DND-41 (cell line): ENCODE data around the gene PCDHGA10.

Experiments used
- ATAC-seq: fragments of 200-7000 bp; cut with Tn5 transposase; 3 replicates; pipeline ENCODE4 v1.9.1; 2021; ENCODE audit warnings: low read depth; ENCODE audit not compliant: insufficient read depth
- DNase-seq: peaks from one replicate; pipeline ENCODE4 v3.0.0-alpha.2; 2020
- H2AFZ ChIP-seq: 2 replicates; pipeline ENCODE4 v1.6.0; 2012; ENCODE audit warnings: low read depth, low read length
- H3K27ac ChIP-seq: 2 replicates; pipeline ENCODE4 v1.5.1; 2012; ENCODE audit warnings: low read length, inconsistent platforms
- H3K27me3 ChIP-seq: fragments of 200-600 bp; sonication (generic); 2 replicates; pipeline ENCODE4 v1.6.0; 2012; ENCODE audit warnings: low read length, mild to moderate bottlenecking, inconsistent platforms; ENCODE audit not compliant: insufficient read depth, poor library complexity
- H3K36me3 ChIP-seq: 2 replicates; pipeline ENCODE4 v1.5.1; 2012; ENCODE audit warnings: low read length, inconsistent platforms; ENCODE audit not compliant: insufficient read depth
- H3K4me1 ChIP-seq: 2 replicates; pipeline ENCODE4 v1.5.1; 2012; ENCODE audit warnings: mild to moderate bottlenecking, low read length; ENCODE audit not compliant: insufficient read depth
- H3K4me2 ChIP-seq: 2 replicates; pipeline ENCODE4 v1.6.0; 2012; ENCODE audit warnings: mild to moderate bottlenecking, moderate library complexity, low read length, inconsistent platforms; ENCODE audit not compliant: insufficient read depth
- H3K4me3 ChIP-seq, 2 experiments: fragments of 200-600 bp in 1 of 2; shearing (Covaris generic) in 1 of 2; 2 replicates each; pipeline ENCODE4 v1.5.1; 2012 to 2016; ENCODE audit warnings: inconsistent platforms in 2 of 2, low read length in 2 of 2, mild to moderate bottlenecking in 2 of 2, low read depth in 1 of 2, moderate library complexity in 1 of 2
- H3K79me2 ChIP-seq: 2 replicates; pipeline ENCODE4 v1.6.0; 2012; ENCODE audit warnings: low read length, inconsistent platforms; ENCODE audit not compliant: insufficient read depth
- H3K9ac ChIP-seq: 2 replicates; pipeline ENCODE4 v1.6.0; 2012; ENCODE audit warnings: low read depth, mild to moderate bottlenecking, inconsistent platforms, low read length, moderate library complexity
- H3K9me3 ChIP-seq: 2 replicates; pipeline ENCODE4 v1.5.1; 2012; ENCODE audit warnings: low read length, moderate library complexity, mild to moderate bottlenecking, inconsistent platforms; ENCODE audit not compliant: insufficient read depth, severe bottlenecking
- H4K20me1 ChIP-seq: 2 replicates; pipeline ENCODE4 v1.6.0; 2012; ENCODE audit warnings: low read length; ENCODE audit not compliant: insufficient read depth
- EZH2 ChIP-seq: IDR thresholded peaks from 3 replicates; pipeline ENCODE4 v1.6.1; 2012; ENCODE audit warnings: borderline replicate concordance, low read depth, mild to moderate bottlenecking, moderate library complexity, low read length, inconsistent platforms; ENCODE audit not compliant: severe bottlenecking
- TF ChIP-seq, protein P1 (sequence below): IDR thresholded peaks from 2 replicates; pipeline ENCODE4 v1.5.1; 2012; ENCODE audit warnings: borderline replicate concordance, low read length, moderate library complexity, mild to moderate bottlenecking; ENCODE audit not compliant: poor library complexity, severe bottlenecking; ENCODE audit errors: extremely low read depth

Gene PCDHGA10

DNA sequence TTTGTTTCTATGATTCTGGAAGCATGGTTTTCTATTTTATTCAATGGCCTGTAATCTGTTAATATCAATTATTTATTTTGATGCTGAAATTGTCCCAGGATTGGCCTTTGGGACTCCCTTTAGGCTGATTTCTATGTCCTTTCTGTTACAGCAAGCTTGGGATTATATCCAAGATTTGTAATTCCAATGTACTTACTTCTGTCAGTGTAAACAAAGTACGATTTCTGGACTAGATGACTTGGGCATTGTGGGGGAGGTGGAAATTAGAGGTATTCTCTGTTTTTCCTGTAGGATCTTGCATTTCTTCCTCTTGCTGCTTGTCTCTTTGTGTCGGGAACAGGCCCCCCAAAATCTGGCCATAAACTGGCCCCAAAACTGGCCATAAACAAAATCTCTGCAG lies 21.2 kb downstream of the PCDHGA10 start:
- H3K4me1 ChIP-seq, result no peaks in the 10 kb centered on the region
- no peaks in the 10 kb centered on the region for H3K36me3 ChIP-seq
- no peaks in the 10 kb centered on the region for H3K9me3 ChIP-seq
- DNase-seq, result no peak
- no peaks in the 10 kb centered on the region for H3K79me2 ChIP-seq
- no peak overlapping the region for H3K27ac ChIP-seq
- H3K27me3 ChIP-seq, result peaks cover 3% of the 10 kb centered on the region
- no peak overlapping the region for H2AFZ ChIP-seq
- no peak for ATAC-seq
- no peaks in the 10 kb centered on the region for H4K20me1 ChIP-seq
- H3K4me3 ChIP-seq, result no peak overlapping the region
- TF ChIP-seq, protein P1, sequence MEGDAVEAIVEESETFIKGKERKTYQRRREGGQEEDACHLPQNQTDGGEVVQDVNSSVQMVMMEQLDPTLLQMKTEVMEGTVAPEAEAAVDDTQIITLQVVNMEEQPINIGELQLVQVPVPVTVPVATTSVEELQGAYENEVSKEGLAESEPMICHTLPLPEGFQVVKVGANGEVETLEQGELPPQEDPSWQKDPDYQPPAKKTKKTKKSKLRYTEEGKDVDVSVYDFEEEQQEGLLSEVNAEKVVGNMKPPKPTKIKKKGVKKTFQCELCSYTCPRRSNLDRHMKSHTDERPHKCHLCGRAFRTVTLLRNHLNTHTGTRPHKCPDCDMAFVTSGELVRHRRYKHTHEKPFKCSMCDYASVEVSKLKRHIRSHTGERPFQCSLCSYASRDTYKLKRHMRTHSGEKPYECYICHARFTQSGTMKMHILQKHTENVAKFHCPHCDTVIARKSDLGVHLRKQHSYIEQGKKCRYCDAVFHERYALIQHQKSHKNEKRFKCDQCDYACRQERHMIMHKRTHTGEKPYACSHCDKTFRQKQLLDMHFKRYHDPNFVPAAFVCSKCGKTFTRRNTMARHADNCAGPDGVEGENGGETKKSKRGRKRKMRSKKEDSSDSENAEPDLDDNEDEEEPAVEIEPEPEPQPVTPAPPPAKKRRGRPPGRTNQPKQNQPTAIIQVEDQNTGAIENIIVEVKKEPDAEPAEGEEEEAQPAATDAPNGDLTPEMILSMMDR, result no peak
- TF ChIP-seq EZH2, result no peak
- H3K9ac ChIP-seq, result no peak overlapping the region
- H3K4me2 ChIP-seq, result no peak overlapping the region

DNA sequence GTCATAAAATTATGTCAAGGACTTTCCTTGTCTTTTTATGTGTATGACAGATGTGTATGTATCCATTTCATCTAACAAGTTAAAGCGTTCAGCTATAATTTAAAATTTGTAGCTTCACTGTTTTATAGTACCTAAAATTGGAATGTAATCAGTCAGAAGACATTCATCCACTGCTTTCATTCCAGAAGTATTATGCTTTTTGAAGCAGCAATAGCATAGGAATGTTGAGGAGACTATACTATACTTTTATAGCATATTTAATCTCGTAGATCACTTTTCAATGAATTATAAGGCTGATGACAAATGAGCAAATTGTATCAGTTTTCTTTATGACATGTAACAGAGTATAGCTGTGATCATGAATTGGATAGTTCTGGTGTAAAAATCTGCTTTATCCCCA lies 24.4 kb downstream of the PCDHGA10 start:
- DNase-seq (no peak), ATAC-seq (no peak)
- Histone ChIP-seq H3K9me3 (no peaks in the 10 kb centered on the region), H3K27me3 (peaks cover 3% of the 10 kb centered on the region), H3K36me3 (no peaks in the 10 kb centered on the region), H3K79me2 (no peaks in the 10 kb centered on the region), H3K4me1 (no peaks in the 10 kb centered on the region), H3K4me3 (no peak overlapping the region), H3K9ac (no peak overlapping the region), H3K4me2 (no peak overlapping the region), H4K20me1 (no peaks in the 10 kb centered on the region), H3K27ac (no peak overlapping the region), H2AFZ (no peak overlapping the region)
- TF ChIP-seq, protein P1, result no peak
- no peak for TF ChIP-seq EZH2

DNA sequence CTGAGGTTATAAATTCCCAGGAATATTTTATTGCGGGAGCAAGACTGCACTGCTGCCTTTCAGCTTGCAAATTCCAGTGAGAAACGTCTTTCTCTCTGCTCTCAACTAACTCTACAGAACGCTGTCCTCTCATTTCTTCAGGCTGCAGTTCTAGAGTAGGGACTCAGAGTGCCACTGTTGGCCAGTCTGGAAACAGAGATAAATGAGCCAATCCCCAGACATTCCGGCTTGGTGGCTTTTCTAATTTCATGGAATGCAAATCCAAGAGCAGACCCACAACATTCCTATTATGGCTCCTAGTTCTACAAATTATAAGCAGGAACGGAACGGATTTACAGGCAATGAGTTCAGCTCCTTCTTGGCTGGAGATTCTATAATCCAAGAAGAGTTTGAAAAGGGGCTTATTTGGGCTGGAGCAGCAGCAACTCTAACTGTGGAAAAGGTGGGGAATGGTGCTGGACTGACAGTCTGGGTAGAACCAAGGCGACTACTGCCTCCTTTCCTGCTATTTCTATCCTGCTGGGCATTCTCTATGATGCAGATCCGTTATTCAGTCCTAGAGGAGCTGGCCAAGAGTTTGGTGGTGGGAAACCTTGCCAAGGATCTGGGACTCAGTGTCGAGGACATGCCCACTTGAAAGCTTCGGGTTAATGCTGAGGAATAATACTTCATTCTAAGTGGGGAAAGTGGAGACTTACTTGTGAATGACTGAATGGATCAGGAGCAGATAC lies 26.8 kb downstream of the PCDHGA10 start:
- H3K9me3 ChIP-seq, result no peaks in the 10 kb centered on the region
- no peaks in the 10 kb centered on the region for H3K79me2 ChIP-seq
- H3K27me3 ChIP-seq, result peaks cover 3% of the 10 kb centered on the region
- H3K4me2 ChIP-seq, result no peak overlapping the region
- no peaks in the 10 kb centered on the region for H4K20me1 ChIP-seq
- no peak overlapping the region for H2AFZ ChIP-seq
- ATAC-seq, result no peak
- H3K27ac ChIP-seq, result no peak overlapping the region
- TF ChIP-seq, protein P1, result no peak
- no peak for TF ChIP-seq EZH2
- H3K4me3 ChIP-seq, result no peak overlapping the region
- no peaks in the 10 kb centered on the region for H3K4me1 ChIP-seq
- H3K9ac ChIP-seq, result no peak overlapping the region
- DNase-seq, result no peak
- no peaks in the 10 kb centered on the region for H3K36me3 ChIP-seq

DNA sequence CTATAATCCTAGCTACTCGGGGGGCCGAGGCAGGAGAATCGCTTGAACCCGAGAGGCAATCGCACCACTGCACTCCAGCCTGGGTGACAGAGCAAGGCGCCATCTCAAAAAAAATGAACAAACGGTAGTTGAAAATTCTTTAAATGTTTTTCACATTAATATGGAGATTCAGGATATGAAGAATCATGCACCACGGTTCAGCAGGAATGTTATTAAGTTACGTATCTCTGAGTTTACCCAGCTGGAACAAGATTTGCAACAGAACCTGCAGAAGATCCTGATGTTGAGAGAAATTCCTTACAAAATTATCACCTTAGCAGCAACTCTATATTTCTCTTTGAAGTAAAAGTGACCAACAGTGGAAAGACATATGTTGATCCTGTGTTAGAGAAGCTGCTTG lies 27.6 kb downstream of the PCDHGA10 start:
- DNase-seq, result no peak

More for the DNA sequence above, 27.6 kb downstream of the PCDHGA10 start:
- Histone ChIP-seq H3K9me3 (no peaks in the 10 kb centered on the region), H3K27me3 (peaks cover 3% of the 10 kb centered on the region), H3K27ac (no peak overlapping the region), H3K36me3 (no peaks in the 10 kb centered on the region), H3K79me2 (no peaks in the 10 kb centered on the region), H4K20me1 (no peaks in the 10 kb centered on the region), H3K4me2 (no peak overlapping the region), H3K4me3 (no peak overlapping the region), H3K4me1 (no peaks in the 10 kb centered on the region), H3K9ac (no peak overlapping the region), H2AFZ (no peak overlapping the region)
- no peak for TF ChIP-seq EZH2
- TF ChIP-seq, protein P1, result no peak
- no peak for ATAC-seq
